ENCODE data around the gene DDX25.

GRCh38 chr11:125873881-125874555 lies 30.3 kb upstream of the DDX25 start:
- no peak for TF ChIP-seq CTCF (IDR thresholded peaks at IDR 0.05; ENCODE audit: low read depth, low read length)
- no peak for TF ChIP-seq POLR2A (IDR thresholded peaks at IDR 0.05; ENCODE audit: extremely low read depth, insufficient read length)
- TF ChIP-seq MYC (IDR thresholded peaks at IDR 0.05; ENCODE audit: low read depth, low read length): no peak

All from NB4 (cell line).